GM21390 (cell line): ENCODE results near the gene SLC13A2.

ENCODE experiments used
- ATAC-seq: cut with Tn5 transposase; IDR thresholded peaks from one replicate; pipeline ENCODE4 v1.9.1; 2021; ENCODE audit not compliant: unreplicated experiment

Gene SLC13A2

GRCh38 chr17:28532050-28532960, 58.9 kb downstream of the SLC13A2 start:
- no peak for ATAC-seq

- ATAC-seq: no peak
These were observed 59.8 kb downstream of the SLC13A2 start for GRCh38 chr17:28533091-28533807.

- ATAC-seq: no peak
These were observed 61.4 kb downstream of the SLC13A2 start for GRCh38 chr17:28534740-28535375.

GRCh38 chr17:28536532-28537218, 63.2 kb downstream of the SLC13A2 start:
- ATAC-seq: no peak

GRCh38 chr17:28537219-28537610, 63.8 kb downstream of the SLC13A2 start:
- ATAC-seq: no peak

DNA sequence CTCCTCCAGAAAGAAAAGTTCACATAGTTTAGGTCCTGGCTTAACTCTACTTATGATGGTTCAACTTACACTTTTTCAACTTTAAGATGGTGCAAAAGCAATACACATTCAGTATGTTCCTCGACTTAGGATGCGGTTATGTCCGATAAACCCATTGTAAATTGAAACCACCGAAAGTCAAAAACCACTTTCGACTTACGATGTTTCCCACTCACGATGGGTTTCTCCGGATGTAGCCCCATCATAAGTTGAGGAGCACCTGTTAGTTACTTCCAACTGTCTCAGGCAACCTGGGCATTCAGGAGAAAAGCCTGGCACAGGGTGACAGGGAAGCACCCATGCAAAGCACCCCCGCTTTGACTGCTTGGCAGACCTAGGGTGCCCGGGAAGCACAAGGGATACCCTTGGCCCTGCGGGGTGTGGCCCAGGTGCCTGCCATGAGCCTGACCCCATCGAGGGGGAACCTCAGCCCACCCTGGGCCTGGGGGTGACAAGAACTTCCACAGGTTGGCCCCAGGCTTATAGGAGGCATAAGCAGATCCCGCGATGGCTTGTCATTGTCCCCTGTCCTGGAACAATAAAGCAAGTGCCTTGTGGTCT, 65.0 kb downstream of the SLC13A2 start:
- ATAC-seq: no peak

GRCh38 chr17:28540231-28540630, 66.8 kb downstream of the SLC13A2 start:
- no peak for ATAC-seq

- no peak for ATAC-seq
These were observed 68.0 kb downstream of the SLC13A2 start for GRCh38 chr17:28541439-28541838.

DNA sequence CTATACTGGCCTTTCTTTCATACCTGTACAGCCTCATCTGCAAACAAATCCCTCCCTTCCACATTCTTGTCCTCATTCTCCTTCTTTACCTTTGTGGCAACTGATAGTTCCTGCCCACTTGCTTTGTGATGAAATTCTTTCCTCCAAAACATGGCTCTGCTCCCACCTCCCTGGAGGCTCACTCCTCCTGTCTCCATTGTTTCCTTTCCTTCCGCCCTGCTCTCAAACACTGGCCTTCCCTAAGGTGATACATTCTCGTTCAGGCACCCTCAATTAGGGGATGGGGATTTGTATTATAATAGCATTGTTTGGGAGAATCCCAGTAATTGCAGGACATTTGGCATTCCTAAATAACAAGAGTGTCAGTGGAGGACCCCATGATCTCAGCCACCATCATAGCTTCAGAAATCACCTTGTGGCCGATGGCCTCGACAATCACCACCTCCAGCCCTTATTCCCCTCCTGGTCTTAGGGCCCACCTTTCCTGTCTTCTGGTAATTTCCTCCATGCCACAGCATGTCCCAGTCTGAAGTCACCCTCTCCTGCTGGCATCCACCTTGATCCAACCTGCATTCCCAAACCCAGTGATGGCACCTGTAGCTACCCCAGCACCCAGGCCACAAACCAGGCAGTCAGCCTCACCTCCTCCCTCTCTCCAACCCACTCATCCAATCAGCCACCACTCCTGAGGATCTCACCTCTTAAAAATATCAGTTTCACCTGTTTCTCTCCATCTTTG, 71.1 kb downstream of the SLC13A2 start:
- ATAC-seq: no peak

DNA sequence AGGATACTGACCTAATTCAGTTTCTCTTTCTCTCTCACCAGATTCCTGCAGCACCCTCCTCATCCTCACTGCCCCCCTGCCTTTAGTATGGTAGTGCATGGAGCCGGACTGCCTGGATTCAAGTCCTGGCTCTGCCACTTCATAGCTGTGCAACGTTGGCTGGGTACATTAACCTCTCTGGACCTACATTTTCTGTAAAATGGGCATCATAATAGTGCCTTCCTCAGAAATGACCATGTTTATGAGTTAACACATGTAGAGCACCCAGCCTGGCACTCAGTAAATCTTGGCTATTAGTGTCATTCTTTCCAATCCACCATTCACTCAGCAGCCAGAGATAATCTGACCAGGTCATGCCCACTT, 71.7 kb downstream of the SLC13A2 start:
- no peak for ATAC-seq

- no peak for ATAC-seq
These were observed 72.5 kb downstream of the SLC13A2 start for GRCh38 chr17:28545787-28546415.

GRCh38 chr17:28547096-28547622, 73.7 kb downstream of the SLC13A2 start:
- ATAC-seq: no peak
